Stimulated activated CD8-positive, alpha-beta memory T cell treated with anti-CD3 and anti-CD28 coated beads, Interleukin-2, amount 100 ng/mL, for 48 hours (primary cell): Measurements from ENCODE around the gene KRTAP24-1.

Experiments
- DNase-seq, 2 donors: peaks; one replicate each; pipeline ENCODE4 v3.0.0-alpha.2; 2020; ENCODE audit warnings: low read depth in 2 of 2

KRTAP24-1 gene, protein sequence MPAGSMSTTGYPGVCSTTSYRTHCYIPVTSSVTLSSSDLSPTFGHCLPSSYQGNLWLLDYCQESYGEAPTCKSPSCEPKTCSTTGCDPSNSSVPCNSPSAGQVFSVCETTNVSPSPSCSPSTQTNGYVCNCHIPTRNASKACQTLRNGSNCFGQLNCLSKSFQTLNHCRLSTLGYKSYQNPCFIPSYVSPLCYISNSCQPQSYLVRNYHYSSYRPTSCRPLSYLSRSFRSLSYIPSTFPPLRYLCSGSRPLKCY

GRCh38 chr21:30282850-30283249, at the start of gene KRTAP24-1:
Gene KRTAP24-1, minus strand, starts transcription at chr21:30282950. Its CDS starts 18 bp downstream, at chr21:30282932.
- DNase-seq, result no peak

DNA sequence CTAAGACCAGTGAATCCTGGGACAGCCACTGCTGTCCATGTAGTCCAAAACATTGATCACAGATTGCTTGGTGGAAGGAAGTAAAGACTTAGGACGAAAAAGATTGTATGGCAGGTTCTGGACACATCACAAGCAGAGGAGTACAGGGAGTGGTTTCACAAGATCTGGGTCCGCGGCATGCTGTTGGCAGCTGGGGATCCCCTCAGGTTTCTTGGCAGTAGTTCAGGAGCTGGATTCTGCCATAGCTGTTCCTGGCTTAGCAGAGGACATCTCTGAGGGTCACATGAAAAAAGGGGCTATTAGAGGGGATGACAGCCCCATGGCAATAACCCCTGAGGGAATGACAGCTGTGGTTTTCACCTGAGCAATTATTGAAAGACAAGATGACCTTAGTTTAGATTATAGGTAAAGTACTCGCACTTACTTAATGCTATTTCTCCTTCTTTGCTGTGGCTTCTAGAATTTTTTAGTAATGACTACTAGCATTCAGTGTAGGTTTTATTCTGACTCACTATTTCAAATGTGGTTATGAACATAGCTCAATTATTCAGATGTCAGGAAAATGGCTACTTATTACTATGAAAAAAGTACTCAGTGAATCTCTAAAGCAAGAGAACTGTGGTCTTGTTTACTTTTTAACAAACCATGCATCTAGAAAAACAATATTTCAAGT, 46.6 kb upstream of the KRTAP24-1 start:
- DNase-seq, result no peak

GRCh38 chr21:30326390-30326789, 43.6 kb upstream of the KRTAP24-1 start:
- DNase-seq, result no peak

GRCh38 chr21:30320215-30320614, 37.5 kb upstream of the KRTAP24-1 start, which contains the start of gene KRTAP26-1:
Gene KRTAP26-1, minus strand, starts transcription at chr21:30320315. Its CDS starts 280 bp downstream, at chr21:30320035.
- DNase-seq, result no peak

- no peak for DNase-seq
Measured at GRCh38 chr21:30315701-30316100, 33.0 kb upstream of the KRTAP24-1 start.

- no peak for DNase-seq
Measured at GRCh38 chr21:30306884-30307283, 24.1 kb upstream of the KRTAP24-1 start.

DNA sequence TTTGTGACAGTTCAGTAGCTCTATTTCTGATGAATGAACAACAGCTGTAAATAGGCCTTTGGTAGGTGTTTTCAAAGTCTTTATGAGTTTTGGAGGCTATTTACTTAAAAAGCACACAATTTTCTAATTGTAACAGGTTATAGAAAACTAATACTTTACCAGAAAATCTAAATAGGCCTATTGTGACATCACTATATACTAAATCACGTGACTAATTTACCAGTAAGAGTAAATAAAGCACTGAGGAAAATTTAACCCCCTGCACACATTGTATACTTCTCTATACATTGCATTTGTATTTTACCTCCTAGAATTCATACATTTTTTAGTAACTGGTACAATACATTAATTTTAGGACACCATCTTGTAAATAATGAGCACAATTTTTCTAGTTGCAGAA, 22.4 kb upstream of the KRTAP24-1 start:
- no peak for DNase-seq

- DNase-seq, result no peak
Measured at GRCh38 chr21:30289215-30289614, 6.5 kb upstream of the KRTAP24-1 start, which contains the start of gene KRTAP25-1. Gene KRTAP25-1, minus strand, starts transcription at chr21:30289514. Its CDS starts 24 bp downstream, at chr21:30289490.

- no peak for DNase-seq
Measured at GRCh38 chr21:30271611-30272010, 11.1 kb downstream of the KRTAP24-1 start.

- DNase-seq, result no peak
Measured at GRCh38 chr21:30271156-30271555, 11.6 kb downstream of the KRTAP24-1 start.

DNA sequence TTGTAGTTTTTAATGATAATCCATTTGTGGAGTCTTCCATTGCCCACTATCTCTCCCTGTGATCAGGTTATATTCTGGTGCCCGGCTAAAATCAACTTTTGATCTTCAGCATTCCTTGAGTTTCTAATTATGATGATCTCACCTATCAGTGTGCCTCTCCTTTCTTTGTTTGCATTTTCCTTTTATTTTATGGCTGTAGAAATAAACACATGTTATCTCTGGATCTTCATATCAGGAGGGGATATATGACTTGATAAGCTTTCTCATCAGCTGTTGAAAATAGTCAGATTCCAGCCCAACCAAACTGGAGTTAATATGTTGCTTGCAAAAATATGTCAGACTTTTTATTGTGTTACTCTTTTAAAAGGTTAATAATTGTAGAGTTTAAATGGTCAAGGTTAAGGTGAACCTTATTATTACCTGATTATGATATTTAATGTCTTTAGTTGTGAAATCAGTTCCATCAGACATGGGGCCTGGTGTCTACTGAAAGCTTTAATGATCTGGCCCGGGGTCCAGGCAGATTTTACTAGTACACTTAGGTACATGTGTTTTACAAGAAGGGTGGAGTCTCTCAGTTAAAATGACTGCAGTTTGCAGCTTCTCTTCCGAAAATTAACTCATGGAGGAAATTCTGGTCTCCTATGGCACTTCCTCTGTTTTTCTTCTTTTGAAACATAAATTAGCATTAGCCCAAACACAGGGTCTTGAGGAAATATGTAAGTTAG, 12.8 kb downstream of the KRTAP24-1 start:
- DNase-seq, result no peak

GRCh38 chr21:30268608-30269197, 14.0 kb downstream of the KRTAP24-1 start:
- no peak for DNase-seq

GRCh38 chr21:30257773-30258172, 25.0 kb downstream of the KRTAP24-1 start:
- DNase-seq, result no peak

DNA sequence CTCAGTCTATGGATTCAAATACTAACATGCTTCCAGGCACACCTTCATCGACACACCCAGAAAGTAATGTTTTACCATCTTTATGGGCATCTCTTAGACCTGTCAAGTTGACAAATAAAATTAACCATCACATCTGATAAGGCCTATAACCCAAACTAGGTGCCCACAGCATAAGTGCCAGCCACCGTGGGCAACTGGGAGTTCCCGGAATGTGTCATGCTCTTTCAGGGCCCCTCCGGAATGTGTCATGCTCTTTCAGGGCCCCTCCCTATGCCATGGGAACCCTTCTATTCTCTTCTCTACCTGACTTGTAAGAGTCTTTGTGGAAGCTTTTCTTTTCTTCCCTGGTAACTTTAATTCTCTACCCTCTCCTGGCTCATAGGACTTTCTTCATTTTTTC, 26.6 kb downstream of the KRTAP24-1 start:
- DNase-seq, result no peak

- DNase-seq, result no peak
Measured at GRCh38 chr21:30255679-30256078, 27.1 kb downstream of the KRTAP24-1 start.

- no peak for DNase-seq
Measured at GRCh38 chr21:30251781-30252180, 31.0 kb downstream of the KRTAP24-1 start.

DNA sequence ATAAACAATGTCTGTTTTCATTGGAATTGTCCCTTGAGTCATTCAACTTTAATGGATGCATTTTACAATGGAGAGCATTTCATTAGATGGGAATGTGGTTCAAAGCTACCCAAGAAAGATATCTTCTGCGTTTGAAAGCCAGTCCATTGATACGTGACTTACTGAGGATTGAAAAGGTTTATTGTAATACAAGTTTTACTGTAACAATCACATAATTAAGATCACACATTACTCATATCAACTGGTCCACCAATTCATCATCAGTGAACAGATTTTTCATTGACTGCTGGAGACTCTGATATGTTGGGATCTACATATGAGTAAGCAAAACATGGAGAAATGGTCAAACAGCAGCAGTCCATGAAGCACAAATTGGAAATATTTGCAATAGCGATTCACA, 32.8 kb downstream of the KRTAP24-1 start:
- no peak for DNase-seq

DNA sequence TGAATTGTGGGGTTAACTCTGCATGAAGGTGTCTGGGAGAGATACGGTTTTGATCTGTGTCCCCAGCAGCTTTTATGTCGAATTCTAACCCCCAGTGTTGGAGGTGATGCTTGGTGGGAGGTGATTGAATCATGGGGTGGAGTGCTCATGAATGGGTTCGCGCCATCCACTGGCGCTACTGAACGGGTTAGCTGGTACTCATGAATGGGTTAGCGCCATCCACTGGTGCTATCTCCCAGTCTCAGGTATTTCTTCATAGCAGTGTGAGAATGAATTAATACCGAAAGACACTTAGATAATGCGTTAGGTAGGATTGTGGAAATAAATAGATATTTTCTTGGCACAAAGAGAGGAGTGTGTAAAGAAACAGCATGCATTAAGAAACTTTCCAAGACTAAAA, 33.9 kb downstream of the KRTAP24-1 start:
- DNase-seq, result no peak

- DNase-seq, result no peak
Measured at GRCh38 chr21:30245061-30245460, 37.7 kb downstream of the KRTAP24-1 start.

DNA sequence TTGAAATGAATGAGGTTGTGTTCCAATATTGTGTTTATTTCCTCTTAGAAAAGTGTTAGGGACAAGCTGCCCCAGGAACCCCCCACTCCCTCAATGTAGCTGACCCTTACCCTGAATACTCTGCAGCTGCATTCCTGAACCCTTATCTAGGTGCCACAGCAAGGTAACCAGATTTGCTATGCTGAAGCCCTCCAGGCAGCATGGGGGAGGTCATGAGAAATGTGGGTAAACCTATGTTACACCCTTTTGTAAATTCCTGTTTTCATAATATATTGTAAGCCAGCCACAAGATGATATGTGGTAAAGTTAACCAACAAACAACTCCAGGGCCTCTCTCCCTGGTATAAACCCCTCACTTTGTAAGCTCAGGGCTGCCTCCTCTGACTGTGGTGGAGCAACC, 39.1 kb downstream of the KRTAP24-1 start:
- no peak for DNase-seq

DNA sequence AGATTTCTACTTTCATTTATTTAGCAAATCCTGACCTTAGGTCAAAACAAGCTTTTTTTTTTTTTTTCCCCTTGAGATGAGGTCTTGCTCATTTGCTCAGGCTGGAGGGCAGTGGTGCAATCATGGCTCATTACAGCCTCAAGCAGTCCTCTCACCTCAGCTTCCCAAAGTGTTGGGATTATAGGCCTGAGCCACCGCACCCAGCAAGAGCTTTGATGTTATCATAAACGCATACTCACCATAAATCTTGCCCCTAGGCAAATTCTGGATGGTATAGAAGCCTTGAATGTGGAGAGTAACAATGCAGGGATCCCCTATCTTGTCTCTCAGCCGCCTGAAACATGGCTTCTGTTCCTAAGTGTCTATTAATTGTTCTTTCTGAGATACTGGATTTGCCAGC, 42.1 kb downstream of the KRTAP24-1 start:
- no peak for DNase-seq

GRCh38 chr21:30238168-30238567, 44.6 kb downstream of the KRTAP24-1 start:
- DNase-seq, result no peak
